GM18951 (cell line): ENCODE results near the gene CAPZB.

ENCODE experiments used
- POLR2A ChIP-seq: IDR thresholded peaks from 4 replicates; pipeline ENCODE4 v1.6.1; 2011; ENCODE audit warnings: mild to moderate bottlenecking; ENCODE audit not compliant: insufficient read length, insufficient read depth; ENCODE audit errors: extremely low read depth
- in situ Hi-C: fragments of 300-500 bp; cut with MboI; formaldehyde crosslinking; loops from one replicate; pipeline ENCODE4 v1.12.0; 2022; ENCODE audit warnings: low sequenced_read_pairs, mixed read lengths, inconsistent platforms; ENCODE audit not compliant: unreplicated experiment

The CAPZB gene

GRCh38 chr1:19455353-19455752 lies 30.0 kb downstream of the CAPZB start:
- in situ Hi-C loops, result no loop called here
- no peak for TF ChIP-seq POLR2A

- in situ Hi-C loops, result no loop called here
- no peak for TF ChIP-seq POLR2A
Observed at GRCh38 chr1:19454265-19455146, 30.8 kb downstream of the CAPZB start.

- in situ Hi-C loops, result no loop called here
- TF ChIP-seq POLR2A, result no peak
Observed at GRCh38 chr1:19453741-19454201, 31.6 kb downstream of the CAPZB start.

DNA sequence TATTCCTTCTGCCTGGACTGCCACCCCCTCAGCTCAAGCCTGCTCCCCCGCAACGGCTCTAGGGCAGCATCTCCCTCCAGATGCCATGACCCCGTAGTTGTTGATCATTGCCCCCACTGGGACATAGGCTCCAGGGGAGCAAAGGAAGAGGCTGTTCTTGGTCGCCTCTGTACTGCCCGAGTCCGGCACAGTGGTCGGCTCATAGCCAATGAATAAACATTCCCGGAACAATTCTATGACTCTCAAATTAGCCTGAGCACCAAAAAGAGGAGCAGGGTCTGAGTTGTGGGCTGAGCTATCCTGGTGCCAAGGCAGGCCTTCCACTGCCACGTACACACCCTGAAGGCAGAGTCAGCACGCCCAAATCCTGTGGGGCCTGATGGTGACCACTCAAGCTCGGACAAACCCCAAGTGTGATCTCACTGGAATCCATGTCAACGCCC lies 33.1 kb downstream of the CAPZB start:
- in situ Hi-C loops, result no loop called here
- no peak for TF ChIP-seq POLR2A

- no peak for TF ChIP-seq POLR2A
- in situ Hi-C loops, result no loop called here
Observed at GRCh38 chr1:19450811-19451515, 34.4 kb downstream of the CAPZB start.

- TF ChIP-seq POLR2A, result no peak
- in situ Hi-C loops, result no loop called here
Observed at GRCh38 chr1:19449454-19450228, 35.7 kb downstream of the CAPZB start.

- TF ChIP-seq POLR2A, result no peak
- in situ Hi-C loops, result no loop called here
Observed at GRCh38 chr1:19448491-19449439, 36.6 kb downstream of the CAPZB start.

GRCh38 chr1:19447550-19447949 lies 37.8 kb downstream of the CAPZB start:
- TF ChIP-seq POLR2A, result no peak
- in situ Hi-C loops, result no loop called here

DNA sequence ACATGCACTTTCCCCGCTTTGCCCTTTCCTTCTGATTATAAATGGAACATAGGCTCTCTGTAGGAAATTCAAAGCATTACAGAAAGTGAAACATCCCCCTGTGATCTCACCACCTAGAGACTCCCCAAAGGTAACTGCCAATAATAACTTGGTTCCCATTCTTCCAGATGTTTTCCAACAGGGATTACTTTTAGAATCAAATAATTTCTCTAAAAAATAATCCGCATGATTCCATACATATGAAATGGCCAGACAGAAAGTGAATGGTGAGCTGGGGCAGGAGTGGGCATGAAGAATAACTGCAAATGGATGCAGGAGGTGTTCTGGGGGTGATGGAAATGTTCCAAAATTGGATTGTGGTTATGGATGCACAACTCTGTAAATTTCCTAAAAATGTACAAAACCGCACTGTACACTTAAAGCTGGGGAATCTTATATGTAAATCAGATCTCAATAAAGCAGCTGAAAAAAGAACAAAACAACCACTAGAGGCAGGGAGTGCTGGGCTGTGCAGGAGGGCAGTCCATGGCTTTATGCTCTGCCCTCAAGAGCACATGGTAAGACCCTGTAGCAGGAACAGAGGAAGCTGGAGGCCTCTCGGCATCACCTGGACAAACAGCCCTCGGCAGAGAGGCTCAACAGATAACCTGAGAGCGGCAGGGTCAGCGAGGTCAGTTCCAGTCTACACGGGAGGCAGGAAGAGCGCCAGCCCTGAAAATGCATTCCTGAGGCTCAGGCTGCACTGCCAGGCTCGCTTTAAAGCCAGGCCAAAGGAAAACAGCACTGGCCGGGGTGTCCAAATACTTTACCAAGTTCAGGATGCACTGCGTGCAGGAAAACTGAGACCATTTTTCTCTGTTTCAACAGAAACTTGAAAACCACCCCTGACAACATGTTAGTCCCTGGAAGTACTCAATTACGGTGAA lies 39.7 kb downstream of the CAPZB start:
- TF ChIP-seq POLR2A, result no peak
- in situ Hi-C loops, result no loop called here

GRCh38 chr1:19444296-19445021 lies 40.9 kb downstream of the CAPZB start:
- TF ChIP-seq POLR2A, result no peak
- in situ Hi-C loops, result no loop called here

DNA sequence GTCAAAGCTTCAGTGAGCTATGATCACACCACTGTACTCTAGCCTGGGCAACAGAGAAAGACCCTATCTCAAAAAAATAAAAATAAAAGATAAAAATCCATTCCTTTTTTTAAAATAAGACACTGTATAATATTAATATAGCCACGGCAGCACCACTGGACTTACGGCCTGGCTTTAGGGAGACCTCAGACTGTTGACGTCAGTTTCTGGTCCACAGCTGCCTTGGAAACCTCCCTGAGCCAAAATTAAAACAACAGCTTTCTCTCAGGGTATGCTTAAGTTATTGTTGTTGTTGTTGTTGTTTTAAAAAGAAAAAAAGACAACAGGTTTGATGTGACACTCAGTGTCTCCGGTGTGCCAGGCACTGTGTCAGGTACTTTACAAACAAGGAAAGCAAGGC lies 42.0 kb downstream of the CAPZB start:
- no peak for TF ChIP-seq POLR2A
- in situ Hi-C loops, result no loop called here
